ENCODE results near the gene PPFIA4.

DNA sequence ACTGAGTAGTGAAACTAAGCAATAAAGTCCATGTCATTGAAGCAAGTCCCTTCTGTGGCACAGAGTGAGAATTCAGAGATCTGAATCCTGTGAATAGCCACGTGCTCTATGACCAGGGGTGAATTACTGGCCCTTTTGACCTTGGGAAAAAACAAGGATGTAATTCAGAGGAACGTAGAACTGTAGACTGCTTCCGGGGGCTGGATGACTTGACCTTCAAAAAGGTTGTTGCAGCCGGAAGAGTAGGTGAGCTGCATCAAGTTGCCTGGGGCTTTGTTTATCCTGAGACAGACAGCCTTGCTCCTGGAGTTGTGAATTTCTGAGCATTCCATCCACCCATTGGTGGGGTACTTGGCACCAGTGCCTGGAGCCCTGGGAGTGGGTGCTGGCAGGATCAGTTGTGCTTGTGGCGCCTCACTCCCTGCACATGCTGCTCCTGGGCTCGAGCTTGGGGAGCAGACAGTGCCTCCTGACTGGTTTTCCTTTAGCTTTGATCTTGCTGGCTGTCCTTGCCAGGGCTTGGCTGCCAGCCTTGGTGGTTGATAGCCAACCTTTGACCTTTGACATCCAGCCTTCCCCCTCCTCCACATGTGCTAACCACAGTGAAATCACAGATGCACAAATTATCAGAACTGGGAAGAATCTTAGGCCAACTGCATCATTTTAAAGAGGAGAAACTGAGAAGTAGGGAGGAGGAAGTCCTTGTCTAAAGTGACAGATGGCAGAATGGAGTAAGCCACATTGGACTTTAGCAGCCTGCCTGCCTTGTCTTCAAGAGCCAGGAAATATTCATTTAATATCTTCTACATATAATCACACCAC lies 75.7 kb downstream of the PPFIA4 start:
- TF ChIP-seq, protein P1, sequence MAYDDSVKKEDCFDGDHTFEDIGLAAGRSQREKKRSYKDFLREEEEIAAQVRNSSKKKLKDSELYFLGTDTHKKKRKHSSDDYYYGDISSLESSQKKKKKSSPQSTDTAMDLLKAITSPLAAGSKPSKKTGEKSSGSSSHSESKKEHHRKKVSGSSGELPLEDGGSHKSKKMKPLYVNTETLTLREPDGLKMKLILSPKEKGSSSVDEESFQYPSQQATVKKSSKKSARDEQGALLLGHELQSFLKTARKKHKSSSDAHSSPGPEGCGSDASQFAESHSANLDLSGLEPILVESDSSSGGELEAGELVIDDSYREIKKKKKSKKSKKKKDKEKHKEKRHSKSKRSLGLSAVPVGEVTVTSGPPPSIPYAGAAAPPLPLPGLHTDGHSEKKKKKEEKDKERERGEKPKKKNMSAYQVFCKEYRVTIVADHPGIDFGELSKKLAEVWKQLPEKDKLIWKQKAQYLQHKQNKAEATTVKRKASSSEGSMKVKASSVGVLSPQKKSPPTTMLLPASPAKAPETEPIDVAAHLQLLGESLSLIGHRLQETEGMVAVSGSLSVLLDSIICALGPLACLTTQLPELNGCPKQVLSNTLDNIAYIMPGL (CRISPR knock-in tag; IDR thresholded peaks at IDR 0.05), result no peak
- TF ChIP-seq, protein P2, sequence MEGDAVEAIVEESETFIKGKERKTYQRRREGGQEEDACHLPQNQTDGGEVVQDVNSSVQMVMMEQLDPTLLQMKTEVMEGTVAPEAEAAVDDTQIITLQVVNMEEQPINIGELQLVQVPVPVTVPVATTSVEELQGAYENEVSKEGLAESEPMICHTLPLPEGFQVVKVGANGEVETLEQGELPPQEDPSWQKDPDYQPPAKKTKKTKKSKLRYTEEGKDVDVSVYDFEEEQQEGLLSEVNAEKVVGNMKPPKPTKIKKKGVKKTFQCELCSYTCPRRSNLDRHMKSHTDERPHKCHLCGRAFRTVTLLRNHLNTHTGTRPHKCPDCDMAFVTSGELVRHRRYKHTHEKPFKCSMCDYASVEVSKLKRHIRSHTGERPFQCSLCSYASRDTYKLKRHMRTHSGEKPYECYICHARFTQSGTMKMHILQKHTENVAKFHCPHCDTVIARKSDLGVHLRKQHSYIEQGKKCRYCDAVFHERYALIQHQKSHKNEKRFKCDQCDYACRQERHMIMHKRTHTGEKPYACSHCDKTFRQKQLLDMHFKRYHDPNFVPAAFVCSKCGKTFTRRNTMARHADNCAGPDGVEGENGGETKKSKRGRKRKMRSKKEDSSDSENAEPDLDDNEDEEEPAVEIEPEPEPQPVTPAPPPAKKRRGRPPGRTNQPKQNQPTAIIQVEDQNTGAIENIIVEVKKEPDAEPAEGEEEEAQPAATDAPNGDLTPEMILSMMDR (IDR thresholded peaks at IDR 0.05), result no peak
- no peak for TF ChIP-seq ELF4 (CRISPR knock-in tag; IDR thresholded peaks at IDR 0.05; ENCODE audit: low read depth)
- TF ChIP-seq CBFB (CRISPR knock-in tag; IDR thresholded peaks at IDR 0.05; ENCODE audit: low read depth), result no peak
- TF ChIP-seq, protein P3, sequence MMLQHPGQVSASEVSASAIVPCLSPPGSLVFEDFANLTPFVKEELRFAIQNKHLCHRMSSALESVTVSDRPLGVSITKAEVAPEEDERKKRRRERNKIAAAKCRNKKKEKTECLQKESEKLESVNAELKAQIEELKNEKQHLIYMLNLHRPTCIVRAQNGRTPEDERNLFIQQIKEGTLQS (CRISPR knock-in tag; conservative IDR thresholded peaks at IDR 0.05), result no peak
- TF ChIP-seq JUN (CRISPR knock-in tag; IDR thresholded peaks at IDR 0.05), result no peak
- TF ChIP-seq, protein P4, sequence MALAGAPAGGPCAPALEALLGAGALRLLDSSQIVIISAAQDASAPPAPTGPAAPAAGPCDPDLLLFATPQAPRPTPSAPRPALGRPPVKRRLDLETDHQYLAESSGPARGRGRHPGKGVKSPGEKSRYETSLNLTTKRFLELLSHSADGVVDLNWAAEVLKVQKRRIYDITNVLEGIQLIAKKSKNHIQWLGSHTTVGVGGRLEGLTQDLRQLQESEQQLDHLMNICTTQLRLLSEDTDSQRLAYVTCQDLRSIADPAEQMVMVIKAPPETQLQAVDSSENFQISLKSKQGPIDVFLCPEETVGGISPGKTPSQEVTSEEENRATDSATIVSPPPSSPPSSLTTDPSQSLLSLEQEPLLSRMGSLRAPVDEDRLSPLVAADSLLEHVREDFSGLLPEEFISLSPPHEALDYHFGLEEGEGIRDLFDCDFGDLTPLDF (CRISPR knock-in tag; IDR thresholded peaks at IDR 0.05), result no peak
- TF ChIP-seq, protein P5, sequence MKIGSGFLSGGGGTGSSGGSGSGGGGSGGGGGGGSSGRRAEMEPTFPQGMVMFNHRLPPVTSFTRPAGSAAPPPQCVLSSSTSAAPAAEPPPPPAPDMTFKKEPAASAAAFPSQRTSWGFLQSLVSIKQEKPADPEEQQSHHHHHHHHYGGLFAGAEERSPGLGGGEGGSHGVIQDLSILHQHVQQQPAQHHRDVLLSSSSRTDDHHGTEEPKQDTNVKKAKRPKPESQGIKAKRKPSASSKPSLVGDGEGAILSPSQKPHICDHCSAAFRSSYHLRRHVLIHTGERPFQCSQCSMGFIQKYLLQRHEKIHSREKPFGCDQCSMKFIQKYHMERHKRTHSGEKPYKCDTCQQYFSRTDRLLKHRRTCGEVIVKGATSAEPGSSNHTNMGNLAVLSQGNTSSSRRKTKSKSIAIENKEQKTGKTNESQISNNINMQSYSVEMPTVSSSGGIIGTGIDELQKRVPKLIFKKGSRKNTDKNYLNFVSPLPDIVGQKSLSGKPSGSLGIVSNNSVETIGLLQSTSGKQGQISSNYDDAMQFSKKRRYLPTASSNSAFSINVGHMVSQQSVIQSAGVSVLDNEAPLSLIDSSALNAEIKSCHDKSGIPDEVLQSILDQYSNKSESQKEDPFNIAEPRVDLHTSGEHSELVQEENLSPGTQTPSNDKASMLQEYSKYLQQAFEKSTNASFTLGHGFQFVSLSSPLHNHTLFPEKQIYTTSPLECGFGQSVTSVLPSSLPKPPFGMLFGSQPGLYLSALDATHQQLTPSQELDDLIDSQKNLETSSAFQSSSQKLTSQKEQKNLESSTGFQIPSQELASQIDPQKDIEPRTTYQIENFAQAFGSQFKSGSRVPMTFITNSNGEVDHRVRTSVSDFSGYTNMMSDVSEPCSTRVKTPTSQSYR (CRISPR knock-in tag; IDR thresholded peaks at IDR 0.05), result no peak
- TF ChIP-seq, protein P6, sequence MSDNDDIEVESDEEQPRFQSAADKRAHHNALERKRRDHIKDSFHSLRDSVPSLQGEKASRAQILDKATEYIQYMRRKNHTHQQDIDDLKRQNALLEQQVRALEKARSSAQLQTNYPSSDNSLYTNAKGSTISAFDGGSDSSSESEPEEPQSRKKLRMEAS (CRISPR knock-in tag; IDR thresholded peaks at IDR 0.05), result no peak
- TF ChIP-seq, protein P7, sequence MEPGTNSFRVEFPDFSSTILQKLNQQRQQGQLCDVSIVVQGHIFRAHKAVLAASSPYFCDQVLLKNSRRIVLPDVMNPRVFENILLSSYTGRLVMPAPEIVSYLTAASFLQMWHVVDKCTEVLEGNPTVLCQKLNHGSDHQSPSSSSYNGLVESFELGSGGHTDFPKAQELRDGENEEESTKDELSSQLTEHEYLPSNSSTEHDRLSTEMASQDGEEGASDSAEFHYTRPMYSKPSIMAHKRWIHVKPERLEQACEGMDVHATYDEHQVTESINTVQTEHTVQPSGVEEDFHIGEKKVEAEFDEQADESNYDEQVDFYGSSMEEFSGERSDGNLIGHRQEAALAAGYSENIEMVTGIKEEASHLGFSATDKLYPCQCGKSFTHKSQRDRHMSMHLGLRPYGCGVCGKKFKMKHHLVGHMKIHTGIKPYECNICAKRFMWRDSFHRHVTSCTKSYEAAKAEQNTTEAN (CRISPR knock-in tag; IDR thresholded peaks at IDR 0.05), result no peak
- TF ChIP-seq, protein P8, sequence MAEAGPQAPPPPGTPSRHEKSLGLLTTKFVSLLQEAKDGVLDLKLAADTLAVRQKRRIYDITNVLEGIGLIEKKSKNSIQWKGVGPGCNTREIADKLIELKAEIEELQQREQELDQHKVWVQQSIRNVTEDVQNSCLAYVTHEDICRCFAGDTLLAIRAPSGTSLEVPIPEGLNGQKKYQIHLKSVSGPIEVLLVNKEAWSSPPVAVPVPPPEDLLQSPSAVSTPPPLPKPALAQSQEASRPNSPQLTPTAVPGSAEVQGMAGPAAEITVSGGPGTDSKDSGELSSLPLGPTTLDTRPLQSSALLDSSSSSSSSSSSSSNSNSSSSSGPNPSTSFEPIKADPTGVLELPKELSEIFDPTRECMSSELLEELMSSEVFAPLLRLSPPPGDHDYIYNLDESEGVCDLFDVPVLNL (CRISPR knock-in tag; IDR thresholded peaks at IDR 0.05; ENCODE audit: borderline replicate concordance, low read depth), result no peak
- TF ChIP-seq SP1 (CRISPR knock-in tag; conservative IDR thresholded peaks at IDR 0.05), result no peak
- TF ChIP-seq, protein P9, sequence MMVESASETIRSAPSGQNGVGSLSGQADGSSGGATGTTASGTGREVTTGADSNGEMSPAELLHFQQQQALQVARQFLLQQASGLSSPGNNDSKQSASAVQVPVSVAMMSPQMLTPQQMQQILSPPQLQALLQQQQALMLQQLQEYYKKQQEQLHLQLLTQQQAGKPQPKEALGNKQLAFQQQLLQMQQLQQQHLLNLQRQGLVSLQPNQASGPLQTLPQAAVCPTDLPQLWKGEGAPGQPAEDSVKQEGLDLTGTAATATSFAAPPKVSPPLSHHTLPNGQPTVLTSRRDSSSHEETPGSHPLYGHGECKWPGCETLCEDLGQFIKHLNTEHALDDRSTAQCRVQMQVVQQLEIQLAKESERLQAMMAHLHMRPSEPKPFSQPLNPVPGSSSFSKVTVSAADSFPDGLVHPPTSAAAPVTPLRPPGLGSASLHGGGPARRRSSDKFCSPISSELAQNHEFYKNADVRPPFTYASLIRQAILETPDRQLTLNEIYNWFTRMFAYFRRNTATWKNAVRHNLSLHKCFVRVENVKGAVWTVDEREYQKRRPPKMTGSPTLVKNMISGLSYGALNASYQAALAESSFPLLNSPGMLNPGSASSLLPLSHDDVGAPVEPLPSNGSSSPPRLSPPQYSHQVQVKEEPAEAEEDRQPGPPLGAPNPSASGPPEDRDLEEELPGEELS (CRISPR knock-in tag; IDR thresholded peaks at IDR 0.05), result no peak
